NB4 (cell line): Measurements from ENCODE around the gene LRCH1.

ENCODE experiments used
- DNase-seq: peaks from one replicate; pipeline ENCODE4 v3.0.0; 2010; ENCODE audit warnings: low read depth
- H3K4me3 ChIP-seq: one replicate; pipeline ENCODE4 v1.5.1; 2011; ENCODE audit warnings: mild to moderate bottlenecking, low read depth, low read length, moderate library complexity
- CTCF ChIP-seq: IDR thresholded peaks from one replicate; pipeline ENCODE4 v1.5.1; 2012; ENCODE audit warnings: low read depth, low read length
- MAX ChIP-seq: IDR thresholded peaks from 2 replicates; pipeline ENCODE4 v1.6.1; 2011; ENCODE audit warnings: low read depth, low read length
- MYC ChIP-seq: IDR thresholded peaks from 2 replicates; pipeline ENCODE4 v1.6.1; 2011; ENCODE audit warnings: low read depth, low read length
- POLR2A ChIP-seq: IDR thresholded peaks from 2 replicates; pipeline ENCODE4 v1.6.1; 2011; ENCODE audit warnings: mild to moderate bottlenecking; ENCODE audit not compliant: insufficient read length; ENCODE audit errors: extremely low read depth

The LRCH1 gene

GRCh38 chr13:46587807-46588418 is 34.9 kb downstream of the LRCH1 start:
- no peak overlapping the region for H3K4me3 ChIP-seq
- no peak for DNase-seq
- TF ChIP-seq MYC (no peak), MAX (no peak), CTCF (no peak), POLR2A (no peak)

GRCh38 chr13:46592385-46592784 is 39.4 kb downstream of the LRCH1 start:
- no peak for DNase-seq
- H3K4me3 ChIP-seq, result no peak overlapping the region
- TF ChIP-seq CTCF (no peak), MAX (no peak), POLR2A (no peak), MYC (no peak)

DNA sequence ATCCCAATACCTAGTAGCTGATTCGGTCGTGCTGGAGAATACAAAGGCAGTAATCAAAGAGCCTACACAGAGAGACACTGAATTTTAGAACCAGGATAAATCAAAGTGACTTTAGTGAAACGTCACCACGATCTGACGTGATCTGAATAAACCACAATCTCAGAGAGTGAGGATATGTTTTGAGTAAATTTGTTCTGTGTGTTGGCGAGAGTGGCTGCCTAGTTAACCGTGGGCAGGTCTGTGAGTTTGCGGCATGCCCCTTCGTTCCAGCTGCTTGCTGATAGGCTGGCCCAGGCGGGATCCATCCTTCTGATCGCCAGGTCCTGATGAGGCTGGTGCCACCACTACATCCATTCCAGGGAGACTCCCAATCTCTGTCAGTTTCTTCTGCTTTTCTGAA is 40.4 kb downstream of the LRCH1 start:
- no peak overlapping the region for H3K4me3 ChIP-seq

DNA sequence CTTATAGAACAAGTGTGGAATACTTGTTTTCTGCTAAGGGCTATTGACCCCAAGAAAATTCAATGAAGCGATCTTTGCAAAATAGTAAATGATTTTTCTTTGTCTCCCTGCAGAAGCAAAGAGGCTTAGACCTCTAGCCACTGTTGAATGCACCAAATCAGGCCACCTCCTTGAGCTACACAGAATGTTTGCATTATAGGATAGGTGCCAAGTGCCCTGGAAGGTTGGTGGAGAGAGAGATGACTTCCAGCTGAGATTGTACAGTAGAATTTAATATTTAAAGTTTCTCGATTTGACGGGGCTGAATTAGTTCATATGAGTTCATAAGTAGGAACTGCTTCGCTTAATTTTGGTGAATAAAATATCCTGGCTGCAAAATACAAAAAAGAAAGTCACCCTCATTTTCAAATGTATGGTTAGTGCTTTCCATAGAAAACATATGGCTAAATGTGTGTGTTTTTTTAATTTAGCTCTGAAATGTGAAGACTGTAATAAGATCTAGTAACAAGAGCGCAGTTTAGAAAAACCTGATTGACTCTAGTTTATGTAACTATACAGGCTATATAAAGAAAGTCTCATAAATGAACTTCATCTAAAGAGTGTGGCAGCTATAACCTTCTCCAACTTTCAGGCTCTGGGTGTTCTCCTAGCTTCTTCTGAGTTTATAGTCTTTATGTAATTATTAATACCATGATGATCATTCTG is 41.6 kb downstream of the LRCH1 start:
- DNase-seq, result no peak
- no peak overlapping the region for H3K4me3 ChIP-seq
- TF ChIP-seq MYC, result no peak
- no peak for TF ChIP-seq CTCF
- TF ChIP-seq POLR2A, result no peak
- no peak for TF ChIP-seq MAX

More for the DNA sequence above, 40.4 kb downstream of the LRCH1 start:
- no peak for DNase-seq
- TF ChIP-seq MAX (no peak), MYC (no peak), CTCF (no peak)

- DNase-seq, result peak; percentile 40
- H3K4me3 ChIP-seq, result no peak overlapping the region
- TF ChIP-seq MYC (no peak), POLR2A (no peak), CTCF (no peak), MAX (no peak)
Observed at GRCh38 chr13:46595136-46595884, 42.3 kb downstream of the LRCH1 start.
